NCI-H1930 (cell line): ENCODE results near the gene RADIL.
"Not testable (repeated sequence)": the region's sequence is repeated elsewhere in the genome, so short reads cannot be mapped to it uniquely, and the experiment has no call there.

Experiments used
- DNase-seq, 2 experiments: peaks; one replicate each; lab custom pipeline; 2025; lab: John Stamatoyannopoulos, UW

The RADIL gene

GRCh38 chr7:4883372-4884144 is at the start of gene RADIL:
Gene RADIL (minus strand): TSS chr7:4883716. CDS start chr7:4878139, 5,577 bp downstream.
- peak; percentile 85 to 88 for DNase-seq

GRCh38 chr7:4931943-4932342 is 48.4 kb upstream of the RADIL start:
- DNase-seq, result no peak

- DNase-seq, result no peak
Observed at GRCh38 chr7:4929005-4929404, 45.5 kb upstream of the RADIL start.

GRCh38 chr7:4928445-4928844 is 44.9 kb upstream of the RADIL start:
- no peak for DNase-seq

- no peak for DNase-seq
Observed at GRCh38 chr7:4919969-4920766, 36.7 kb upstream of the RADIL start.

GRCh38 chr7:4916113-4916512 is 32.6 kb upstream of the RADIL start:
- no peak for DNase-seq

GRCh38 chr7:4911111-4911828 is 27.8 kb upstream of the RADIL start:
- no peak for DNase-seq

GRCh38 chr7:4906682-4907081 is 23.2 kb upstream of the RADIL start:
- no peak for DNase-seq

- DNase-seq, result no peak
Observed at GRCh38 chr7:4905171-4905570, 21.7 kb upstream of the RADIL start.

- no peak for DNase-seq
Observed at GRCh38 chr7:4904346-4904745, 20.8 kb upstream of the RADIL start.

GRCh38 chr7:4895766-4896165 is 12.2 kb upstream of the RADIL start:
- DNase-seq, result no peak

- DNase-seq, result no peak
Observed at GRCh38 chr7:4894482-4894881, 11.0 kb upstream of the RADIL start.

GRCh38 chr7:4893929-4894475 is 10.5 kb upstream of the RADIL start:
- no peak for DNase-seq

GRCh38 chr7:4893188-4893587 is 9.7 kb upstream of the RADIL start:
- not testable (repeated sequence) for DNase-seq

- DNase-seq, result not testable (repeated sequence)
Observed at GRCh38 chr7:4891522-4891921, 8.0 kb upstream of the RADIL start.

- no peak for DNase-seq
Observed at GRCh38 chr7:4889682-4890081, 6.2 kb upstream of the RADIL start.

GRCh38 chr7:4888161-4888560 is 4.6 kb upstream of the RADIL start:
- DNase-seq, result no peak

GRCh38 chr7:4886671-4887070 is 3.2 kb upstream of the RADIL start:
- DNase-seq, result no peak

GRCh38 chr7:4885317-4885807 is 1.8 kb upstream of the RADIL start:
- DNase-seq, result no peak

GRCh38 chr7:4884164-4884563 is 648 bp upstream of the RADIL start:
- no peak for DNase-seq

GRCh38 chr7:4883033-4883371 is 514 bp downstream of the RADIL start:
- no peak for DNase-seq
